ENCODE results near the gene C1QTNF6.

C1QTNF6 gene

DNA sequence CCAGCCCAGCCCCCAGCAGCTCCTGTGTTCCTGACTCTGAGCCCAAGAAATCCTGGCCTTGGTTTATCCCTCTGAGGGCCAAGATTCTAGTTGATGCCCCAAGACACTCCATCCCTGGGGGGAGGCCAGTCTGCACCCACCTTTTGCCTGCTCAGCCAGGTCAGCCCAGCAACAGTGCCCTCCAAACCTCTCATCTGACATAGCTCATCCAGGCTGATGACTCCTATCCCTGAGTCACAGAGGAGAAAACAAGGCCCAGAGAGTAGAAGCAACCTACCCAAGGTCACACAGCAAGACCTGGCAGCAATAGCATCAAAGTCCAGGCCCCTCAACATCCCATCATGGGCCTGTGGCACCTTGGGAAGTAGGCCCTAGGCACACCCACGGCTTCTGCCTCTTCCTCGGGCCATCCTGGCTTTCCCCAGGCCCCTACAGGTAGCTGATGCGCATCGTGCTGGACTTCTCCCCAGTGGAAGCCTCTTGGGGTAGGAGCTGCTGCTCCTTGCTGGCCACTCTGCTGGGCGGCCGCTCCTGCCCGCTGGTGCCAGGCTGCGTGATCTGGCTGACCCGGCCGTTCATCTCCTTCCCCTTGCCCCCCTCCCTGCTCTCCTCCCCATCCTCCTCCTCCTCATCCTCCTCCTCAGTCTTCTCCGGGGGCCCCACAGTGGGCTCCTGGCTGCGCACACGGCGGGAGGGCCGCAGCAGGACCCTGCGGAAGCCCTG, 18.2 kb upstream of the C1QTNF6 start:
- Histone ChIP-seq H3K27me3 (ENCODE audit: insufficient read depth, poor library complexity, severe bottlenecking) (no peaks in the 10 kb centered on the region), H3K27ac (replicated peaks) (no peak overlapping the region), H3K4me3 (replicated peaks; ENCODE audit: insufficient read depth, low read length) (no peak overlapping the region)
- DNase-seq (ENCODE audit: low read depth in 1 of 2, low spot score in 1 of 2): no peak
- TF ChIP-seq, protein P1, sequence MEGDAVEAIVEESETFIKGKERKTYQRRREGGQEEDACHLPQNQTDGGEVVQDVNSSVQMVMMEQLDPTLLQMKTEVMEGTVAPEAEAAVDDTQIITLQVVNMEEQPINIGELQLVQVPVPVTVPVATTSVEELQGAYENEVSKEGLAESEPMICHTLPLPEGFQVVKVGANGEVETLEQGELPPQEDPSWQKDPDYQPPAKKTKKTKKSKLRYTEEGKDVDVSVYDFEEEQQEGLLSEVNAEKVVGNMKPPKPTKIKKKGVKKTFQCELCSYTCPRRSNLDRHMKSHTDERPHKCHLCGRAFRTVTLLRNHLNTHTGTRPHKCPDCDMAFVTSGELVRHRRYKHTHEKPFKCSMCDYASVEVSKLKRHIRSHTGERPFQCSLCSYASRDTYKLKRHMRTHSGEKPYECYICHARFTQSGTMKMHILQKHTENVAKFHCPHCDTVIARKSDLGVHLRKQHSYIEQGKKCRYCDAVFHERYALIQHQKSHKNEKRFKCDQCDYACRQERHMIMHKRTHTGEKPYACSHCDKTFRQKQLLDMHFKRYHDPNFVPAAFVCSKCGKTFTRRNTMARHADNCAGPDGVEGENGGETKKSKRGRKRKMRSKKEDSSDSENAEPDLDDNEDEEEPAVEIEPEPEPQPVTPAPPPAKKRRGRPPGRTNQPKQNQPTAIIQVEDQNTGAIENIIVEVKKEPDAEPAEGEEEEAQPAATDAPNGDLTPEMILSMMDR (IDR thresholded peaks at IDR 0.05; ENCODE audit: insufficient read depth, low read length): no peak
- TF ChIP-seq, protein P2, sequence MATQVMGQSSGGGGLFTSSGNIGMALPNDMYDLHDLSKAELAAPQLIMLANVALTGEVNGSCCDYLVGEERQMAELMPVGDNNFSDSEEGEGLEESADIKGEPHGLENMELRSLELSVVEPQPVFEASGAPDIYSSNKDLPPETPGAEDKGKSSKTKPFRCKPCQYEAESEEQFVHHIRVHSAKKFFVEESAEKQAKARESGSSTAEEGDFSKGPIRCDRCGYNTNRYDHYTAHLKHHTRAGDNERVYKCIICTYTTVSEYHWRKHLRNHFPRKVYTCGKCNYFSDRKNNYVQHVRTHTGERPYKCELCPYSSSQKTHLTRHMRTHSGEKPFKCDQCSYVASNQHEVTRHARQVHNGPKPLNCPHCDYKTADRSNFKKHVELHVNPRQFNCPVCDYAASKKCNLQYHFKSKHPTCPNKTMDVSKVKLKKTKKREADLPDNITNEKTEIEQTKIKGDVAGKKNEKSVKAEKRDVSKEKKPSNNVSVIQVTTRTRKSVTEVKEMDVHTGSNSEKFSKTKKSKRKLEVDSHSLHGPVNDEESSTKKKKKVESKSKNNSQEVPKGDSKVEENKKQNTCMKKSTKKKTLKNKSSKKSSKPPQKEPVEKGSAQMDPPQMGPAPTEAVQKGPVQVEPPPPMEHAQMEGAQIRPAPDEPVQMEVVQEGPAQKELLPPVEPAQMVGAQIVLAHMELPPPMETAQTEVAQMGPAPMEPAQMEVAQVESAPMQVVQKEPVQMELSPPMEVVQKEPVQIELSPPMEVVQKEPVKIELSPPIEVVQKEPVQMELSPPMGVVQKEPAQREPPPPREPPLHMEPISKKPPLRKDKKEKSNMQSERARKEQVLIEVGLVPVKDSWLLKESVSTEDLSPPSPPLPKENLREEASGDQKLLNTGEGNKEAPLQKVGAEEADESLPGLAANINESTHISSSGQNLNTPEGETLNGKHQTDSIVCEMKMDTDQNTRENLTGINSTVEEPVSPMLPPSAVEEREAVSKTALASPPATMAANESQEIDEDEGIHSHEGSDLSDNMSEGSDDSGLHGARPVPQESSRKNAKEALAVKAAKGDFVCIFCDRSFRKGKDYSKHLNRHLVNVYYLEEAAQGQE (IDR thresholded peaks at IDR 0.05; ENCODE audit: insufficient replicate concordance, low read depth): no peak

DNA sequence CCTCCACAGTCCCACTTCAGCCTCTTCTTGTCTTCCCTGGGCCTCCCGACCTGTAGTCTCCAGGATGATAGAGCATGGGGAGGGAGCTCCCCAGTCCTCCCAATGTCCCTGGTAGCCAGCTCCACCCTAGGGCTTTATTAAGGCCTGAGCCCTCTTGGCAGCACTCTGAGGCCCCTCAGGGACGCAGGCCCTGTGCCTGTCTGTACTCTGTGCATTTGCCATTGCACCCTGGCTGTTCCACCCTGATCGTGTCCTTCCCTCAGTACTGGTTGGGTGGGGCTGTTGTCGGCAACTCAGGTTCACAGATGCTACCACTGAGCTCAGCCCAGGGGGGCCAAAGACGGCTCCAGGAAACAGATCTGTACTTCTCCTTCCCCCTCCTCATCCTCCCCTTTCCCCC, 17.0 kb upstream of the C1QTNF6 start:
- H3K27me3 ChIP-seq (ENCODE audit: insufficient read depth, poor library complexity, severe bottlenecking): no peaks in the 10 kb centered on the region
- H3K27ac ChIP-seq (replicated peaks): no peak overlapping the region
- TF ChIP-seq POLR2AphosphoS5 (IDR thresholded peaks at IDR 0.05; ENCODE audit: low read depth): no peak
- TF ChIP-seq, protein P1 (IDR thresholded peaks at IDR 0.05; ENCODE audit: insufficient read depth, low read length): no peak
- TF ChIP-seq, protein P2 (IDR thresholded peaks at IDR 0.05; ENCODE audit: insufficient replicate concordance, low read depth): no peak
- no peak for TF ChIP-seq SPI1 (IDR thresholded peaks at IDR 0.05; ENCODE audit: borderline replicate concordance, low read depth)
- no peak for TF ChIP-seq GABPA (IDR thresholded peaks at IDR 0.05; ENCODE audit: low read depth)
- no peak overlapping the region for H3K4me3 ChIP-seq (replicated peaks; ENCODE audit: insufficient read depth, low read length)
- no peak for DNase-seq (ENCODE audit: low read depth in 1 of 2, low spot score in 1 of 2)

DNA sequence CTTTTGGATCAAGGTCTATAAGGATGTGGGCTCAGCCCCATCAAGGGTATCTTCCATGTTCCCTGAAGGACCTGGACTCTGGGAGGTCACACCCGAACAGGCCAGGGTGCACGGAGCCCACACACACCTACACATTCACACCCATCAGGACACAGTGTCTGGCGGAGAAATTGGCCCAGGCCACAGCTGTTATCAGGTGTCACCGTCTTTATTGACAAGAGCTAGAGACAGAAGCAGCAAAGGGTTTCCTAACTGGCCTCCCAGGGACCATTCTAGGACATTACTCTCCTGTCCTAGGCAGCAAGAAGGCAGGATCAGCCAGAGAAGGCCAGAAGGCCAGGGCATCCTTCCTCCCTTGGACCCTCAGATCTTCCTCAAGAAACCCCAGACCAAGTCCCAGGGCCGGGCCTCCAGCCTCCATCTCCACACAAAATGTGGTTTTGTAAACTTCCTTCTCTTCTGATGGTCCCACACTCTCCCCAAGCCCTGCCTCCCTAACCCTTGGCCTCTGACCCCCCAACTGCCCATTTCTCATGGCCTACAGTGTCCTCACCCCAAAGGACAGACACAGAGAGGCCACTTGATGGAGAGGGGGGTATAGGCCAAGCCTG, 16.1 kb upstream of the C1QTNF6 start:
- TF ChIP-seq, protein P2 (IDR thresholded peaks at IDR 0.05; ENCODE audit: insufficient replicate concordance, low read depth): no peak
- no peak for TF ChIP-seq GABPA (IDR thresholded peaks at IDR 0.05; ENCODE audit: low read depth)
- no peak for TF ChIP-seq POLR2AphosphoS5 (IDR thresholded peaks at IDR 0.05; ENCODE audit: low read depth)
- no peak for TF ChIP-seq SPI1 (IDR thresholded peaks at IDR 0.05; ENCODE audit: borderline replicate concordance, low read depth)
- TF ChIP-seq, protein P1 (IDR thresholded peaks at IDR 0.05; ENCODE audit: insufficient read depth, low read length): no peak
- DNase-seq (ENCODE audit: low read depth in 1 of 2, low spot score in 1 of 2): no peak

More for the DNA sequence above, 16.1 kb upstream of the C1QTNF6 start:
- Histone ChIP-seq H3K4me3 (replicated peaks; ENCODE audit: insufficient read depth, low read length) (no peak overlapping the region), H3K27ac (replicated peaks) (no peak overlapping the region), H3K27me3 (ENCODE audit: insufficient read depth, poor library complexity, severe bottlenecking) (no peaks in the 10 kb centered on the region)
